ENCODE measurements around the gene TMA7.
A peak's percentile ranks its signal among the peaks of the same experiment; 100 is the strongest.

TMA7 gene

GRCh38 chr3:48428572-48429316 lies 11.3 kb upstream of the TMA7 start:
- TF ChIP-seq CTCF (IDR thresholded peaks at IDR 0.05; ENCODE audit: low read length, missing control alignments) = no peak
- H3K4me3 ChIP-seq (replicated peaks; ENCODE audit: low read depth, low read length) = peak overlapping the region; percentile 63
- no peak for DNase-seq (ENCODE audit: low read depth)

- DNase-seq (ENCODE audit: low read depth) = peak; percentile 22
- TF ChIP-seq CTCF (IDR thresholded peaks at IDR 0.05; ENCODE audit: low read length, missing control alignments) = no peak
- peak overlapping the region; percentile 63 for H3K4me3 ChIP-seq (replicated peaks; ENCODE audit: low read depth, low read length)
These were observed 10.6 kb upstream of the TMA7 start for GRCh38 chr3:48429317-48429959.

- peak; percentile 70 for DNase-seq (ENCODE audit: low read depth)
- peak within 1 kb of the TSS; percentile 63 for H3K4me3 ChIP-seq (replicated peaks; ENCODE audit: low read depth, low read length)
- TF ChIP-seq CTCF (IDR thresholded peaks at IDR 0.05; ENCODE audit: low read length, missing control alignments) = no peak
These were observed 9.9 kb upstream of the TMA7 start, which contains the start of gene PLXNB1 for GRCh38 chr3:48429960-48430707. PLXNB1 (minus strand) TSS chr3:48430086; CDS start chr3:48424611, 5,475 bp downstream.

GRCh38 chr3:48430708-48431101 lies 9.4 kb upstream of the TMA7 start:
- H3K4me3 ChIP-seq (replicated peaks; ENCODE audit: low read depth, low read length) = no peak overlapping the region
- no peak for DNase-seq (ENCODE audit: low read depth)
- TF ChIP-seq CTCF (IDR thresholded peaks at IDR 0.05; ENCODE audit: low read length, missing control alignments) = no peak

GRCh38 chr3:48431224-48432029 lies 8.6 kb upstream of the TMA7 start:
- TF ChIP-seq CTCF (IDR thresholded peaks at IDR 0.05; ENCODE audit: low read length, missing control alignments) = no peak
- H3K4me3 ChIP-seq (replicated peaks; ENCODE audit: low read depth, low read length) = no peak overlapping the region
- no peak for DNase-seq (ENCODE audit: low read depth)
